Activated naive CD8-positive, alpha-beta T cell treated with anti-CD3 and anti-CD28 coated beads for 36 hours (primary cell): Measurements from ENCODE around the gene SLC12A1. TPM values are rescaled to one million over a fixed set of nuclear protein-coding genes. Genes with fewer than 3 reads are reported as not detected.

Experiments used
- DNase-seq: peaks from one replicate; pipeline ENCODE4 v3.0.0; 2021
- H3K27ac Mint-ChIP-seq: one replicate; pipeline ENCODE4 v1.8.0; 2022; ENCODE audit warnings: mild to moderate bottlenecking, moderate library complexity, mixed read lengths
- H3K27me3 Mint-ChIP-seq: one replicate; pipeline ENCODE4 v1.8.0; 2022; ENCODE audit warnings: mild to moderate bottlenecking, mixed read lengths
- H3K36me3 Mint-ChIP-seq: one replicate; pipeline ENCODE4 v1.8.0; 2021; ENCODE audit warnings: mild to moderate bottlenecking, mixed read lengths
- H3K4me1 Mint-ChIP-seq: one replicate; pipeline ENCODE4 v1.8.0; 2021; ENCODE audit warnings: mixed read lengths
- H3K4me3 Mint-ChIP-seq: one replicate; pipeline ENCODE4 v1.8.0; 2022; ENCODE audit warnings: mild to moderate bottlenecking, moderate library complexity, mixed read lengths
- H3K9me3 Mint-ChIP-seq: one replicate; pipeline ENCODE4 v1.8.0; 2022; ENCODE audit warnings: mixed read lengths
- total RNA-seq, 2 experiments: library from RNA; stranded (reverse); gene quantifications; one replicate each; pipeline ENCODE4 v1.2.3, GENCODE V29; 2021

SLC12A1 gene
- total RNA-seq = not detected

- no peaks in the 10 kb centered on the region for H3K36me3 Mint-ChIP-seq
- no peak within 1 kb of the TSS for H3K4me3 Mint-ChIP-seq
- H3K9me3 Mint-ChIP-seq = no peaks in the 10 kb centered on the region
- H3K27me3 Mint-ChIP-seq = peaks cover 18% of the 10 kb centered on the region
- DNase-seq = no peak
- no peak within 1 kb of the TSS for H3K27ac Mint-ChIP-seq
- H3K4me1 Mint-ChIP-seq = no peaks in the 10 kb centered on the region
Observed at GRCh38 chr15:48205981-48206380, at the start of gene SLC12A1. SLC12A1 (plus strand) TSS chr15:48206302; CDS start chr15:48207720, 1,418 bp downstream.

DNA sequence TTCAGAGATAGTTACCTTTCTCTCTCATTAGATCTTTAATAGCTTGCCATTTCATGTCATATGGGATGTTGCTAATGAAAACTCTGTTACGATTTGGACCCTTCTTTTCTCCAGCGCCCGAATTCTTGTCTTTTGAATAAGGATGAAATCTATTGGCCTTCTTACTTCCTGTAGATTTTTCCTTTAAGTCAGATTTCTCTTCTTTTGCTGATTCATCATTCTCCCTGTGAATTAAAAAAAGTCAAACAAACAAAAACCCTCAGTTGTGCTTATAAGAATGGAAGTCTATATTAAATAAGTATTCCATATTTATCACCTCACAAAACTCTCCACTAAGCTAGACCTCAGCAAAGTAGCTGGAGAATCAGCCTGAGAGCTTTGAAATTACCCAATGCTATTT lies 37.5 kb upstream of the SLC12A1 start:
- H3K27me3 Mint-ChIP-seq = no peaks in the 10 kb centered on the region

DNA sequence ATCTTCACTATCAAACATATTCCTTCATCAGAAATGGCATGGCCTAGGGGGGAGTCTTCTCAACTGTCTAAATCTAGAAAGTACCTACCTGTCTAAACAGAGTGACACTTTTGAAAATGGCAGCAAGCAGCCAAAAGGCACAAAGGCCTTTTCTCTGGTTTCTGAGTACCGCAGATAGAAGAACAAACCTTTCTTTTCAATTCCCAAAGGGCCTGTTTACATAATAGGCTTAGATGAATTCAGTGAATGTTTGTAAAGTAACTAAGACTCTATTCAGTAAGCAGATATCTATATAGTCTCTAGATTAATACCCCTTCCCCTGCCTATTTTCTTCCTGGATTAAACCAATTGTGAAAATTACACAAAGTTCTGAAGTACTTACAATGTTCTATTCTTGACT lies 35.1 kb upstream of the SLC12A1 start:
- no peak overlapping the region for H3K27ac Mint-ChIP-seq
- peaks cover 5% of the 10 kb centered on the region for H3K4me1 Mint-ChIP-seq
- peaks cover 35% of the 10 kb centered on the region for H3K36me3 Mint-ChIP-seq
- no peak for DNase-seq
- no peak overlapping the region for H3K4me3 Mint-ChIP-seq
- H3K9me3 Mint-ChIP-seq = peaks cover 6% of the 10 kb centered on the region
- H3K27me3 Mint-ChIP-seq = no peaks in the 10 kb centered on the region

More for the DNA sequence above, 37.5 kb upstream of the SLC12A1 start:
- H3K27ac Mint-ChIP-seq = no peak overlapping the region
- H3K36me3 Mint-ChIP-seq = peaks cover 24% of the 10 kb centered on the region
- DNase-seq = no peak
- H3K4me3 Mint-ChIP-seq = no peak overlapping the region
- peaks cover 6% of the 10 kb centered on the region for H3K9me3 Mint-ChIP-seq
- no peaks in the 10 kb centered on the region for H3K4me1 Mint-ChIP-seq

GRCh38 chr15:48175126-48175525 lies 31.0 kb upstream of the SLC12A1 start:
- no peak overlapping the region for H3K4me3 Mint-ChIP-seq
- H3K4me1 Mint-ChIP-seq = peaks cover 17% of the 10 kb centered on the region
- DNase-seq = no peak
- no peaks in the 10 kb centered on the region for H3K27me3 Mint-ChIP-seq
- peaks cover 6% of the 10 kb centered on the region for H3K9me3 Mint-ChIP-seq
- peaks cover 24% of the 10 kb centered on the region for H3K36me3 Mint-ChIP-seq
- no peak overlapping the region for H3K27ac Mint-ChIP-seq

DNA sequence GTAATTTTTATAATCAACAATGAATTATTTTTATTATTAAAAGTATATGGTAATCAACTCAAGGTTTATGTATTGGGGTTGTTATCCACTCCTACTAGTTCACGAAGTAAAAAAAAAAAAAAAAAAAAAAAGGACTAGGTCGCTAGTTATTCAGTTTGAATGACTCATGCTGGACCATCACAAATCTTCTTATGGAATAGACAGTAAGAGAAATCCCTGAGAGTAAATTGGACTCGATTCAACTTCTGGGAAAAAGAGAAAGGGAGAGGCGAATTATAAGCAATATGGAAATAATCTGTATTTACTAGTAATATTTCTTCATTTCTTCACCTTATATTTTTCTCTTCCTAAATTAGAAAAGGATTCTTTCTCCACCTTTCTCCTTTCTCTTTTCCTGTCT lies 30.0 kb upstream of the SLC12A1 start:
- no peak for DNase-seq
- Mint-ChIP-seq H3K4me1 (peaks cover 17% of the 10 kb centered on the region), H3K4me3 (no peak overlapping the region), H3K9me3 (peaks cover 6% of the 10 kb centered on the region), H3K27me3 (peaks cover 6% of the 10 kb centered on the region), H3K27ac (no peak overlapping the region), H3K36me3 (peaks cover 21% of the 10 kb centered on the region)

DNA sequence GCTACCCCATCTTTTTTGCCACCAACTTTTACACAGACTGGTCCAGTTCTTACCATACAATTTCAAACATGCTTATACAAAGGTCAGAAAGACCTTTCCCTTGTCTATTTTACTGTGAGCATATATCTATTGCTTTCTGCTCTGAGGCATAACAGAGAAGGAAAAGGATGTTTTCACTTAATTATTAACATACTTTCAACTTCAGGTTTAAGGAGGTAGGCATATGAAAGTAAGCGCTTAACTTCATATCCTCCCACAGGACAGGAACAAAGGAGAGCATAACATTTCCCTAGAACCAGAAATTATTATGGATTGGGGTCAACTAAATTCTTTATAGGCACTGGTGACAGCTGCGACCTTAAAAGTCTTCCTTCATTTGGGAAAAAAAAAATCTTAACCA lies 29.1 kb upstream of the SLC12A1 start:
- Mint-ChIP-seq H3K9me3 (peaks cover 6% of the 10 kb centered on the region), H3K36me3 (peaks cover 20% of the 10 kb centered on the region), H3K27ac (peak overlapping the region; percentile 85), H3K4me3 (peak overlapping the region; percentile 87), H3K27me3 (peaks cover 7% of the 10 kb centered on the region), H3K4me1 (peaks cover 17% of the 10 kb centered on the region)
- no peak for DNase-seq

GRCh38 chr15:48177383-48177765 lies 28.7 kb upstream of the SLC12A1 start:
- no peak for DNase-seq
- Mint-ChIP-seq H3K36me3 (peaks cover 20% of the 10 kb centered on the region), H3K27me3 (peaks cover 11% of the 10 kb centered on the region), H3K27ac (peak overlapping the region; percentile 85), H3K9me3 (peaks cover 4% of the 10 kb centered on the region), H3K4me3 (peak overlapping the region; percentile 87), H3K4me1 (peaks cover 17% of the 10 kb centered on the region)

GRCh38 chr15:48177766-48178647 lies 28.1 kb upstream of the SLC12A1 start, which contains the start of gene MYEF2:
MYEF2 (minus strand) TSS chr15:48178295; CDS start chr15:48178237, 58 bp downstream.
- peaks cover 3% of the 10 kb centered on the region for H3K9me3 Mint-ChIP-seq
- peak within 1 kb of the TSS; percentile 87 for H3K4me3 Mint-ChIP-seq
- H3K36me3 Mint-ChIP-seq = peaks cover 18% of the 10 kb centered on the region
- peaks cover 17% of the 10 kb centered on the region for H3K4me1 Mint-ChIP-seq
- DNase-seq = peak; percentile 77
- peaks cover 11% of the 10 kb centered on the region for H3K27me3 Mint-ChIP-seq
- H3K27ac Mint-ChIP-seq = peak within 1 kb of the TSS; percentile 85

GRCh38 chr15:48178648-48178931 lies 27.5 kb upstream of the SLC12A1 start:
- Mint-ChIP-seq H3K27ac (no peak overlapping the region), H3K9me3 (peaks cover under 1% of the 10 kb centered on the region), H3K27me3 (peaks cover 11% of the 10 kb centered on the region), H3K36me3 (peaks cover 14% of the 10 kb centered on the region), H3K4me3 (peak overlapping the region; percentile 22), H3K4me1 (peaks cover 17% of the 10 kb centered on the region)
- DNase-seq = no peak

DNA sequence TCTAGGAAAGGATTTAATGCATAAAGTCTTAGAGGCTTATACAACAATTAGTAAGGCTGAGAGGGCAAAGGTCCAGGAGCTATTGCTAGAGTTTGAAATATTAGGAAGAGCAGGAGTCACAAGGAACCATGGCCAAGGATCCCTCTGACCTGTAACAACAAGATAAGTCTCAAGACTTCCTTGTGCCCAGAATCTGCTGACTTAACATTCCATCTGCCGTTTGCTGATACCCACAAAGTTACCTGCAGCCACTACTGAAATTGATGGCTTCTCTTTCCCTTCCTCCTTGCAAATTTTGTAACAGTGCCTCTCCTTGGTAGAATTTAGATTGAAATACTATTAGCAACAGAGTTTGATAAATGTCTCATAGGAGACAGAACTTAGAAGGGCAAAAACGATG lies 23.4 kb upstream of the SLC12A1 start:
- Mint-ChIP-seq H3K36me3 (no peaks in the 10 kb centered on the region), H3K4me3 (no peak overlapping the region), H3K4me1 (no peaks in the 10 kb centered on the region), H3K9me3 (no peaks in the 10 kb centered on the region), H3K27ac (no peak overlapping the region), H3K27me3 (peaks cover 35% of the 10 kb centered on the region)
- DNase-seq = no peak

DNA sequence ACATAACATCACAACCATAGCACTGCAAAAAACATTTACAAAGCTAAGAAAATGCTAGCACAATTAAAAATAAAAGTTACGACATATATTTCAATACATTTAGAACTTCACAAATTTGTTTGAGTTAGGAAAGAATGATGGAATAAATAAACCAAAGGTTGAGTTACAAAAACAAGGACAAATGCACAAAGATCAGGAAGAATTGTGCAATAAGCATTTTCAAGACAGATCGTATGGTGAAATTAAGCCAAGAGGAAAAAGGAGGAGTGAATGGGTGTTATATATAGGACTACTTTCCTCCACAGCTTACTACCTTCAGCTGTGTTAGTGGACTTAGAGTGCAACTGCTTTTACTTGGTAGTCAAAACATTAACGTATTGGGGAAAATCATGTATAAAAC lies 20.6 kb upstream of the SLC12A1 start:
- no peak for DNase-seq
- H3K4me1 Mint-ChIP-seq = no peaks in the 10 kb centered on the region
- H3K27me3 Mint-ChIP-seq = peaks cover 48% of the 10 kb centered on the region
- no peaks in the 10 kb centered on the region for H3K9me3 Mint-ChIP-seq
- H3K4me3 Mint-ChIP-seq = no peak overlapping the region
- no peak overlapping the region for H3K27ac Mint-ChIP-seq
- H3K36me3 Mint-ChIP-seq = no peaks in the 10 kb centered on the region

DNA sequence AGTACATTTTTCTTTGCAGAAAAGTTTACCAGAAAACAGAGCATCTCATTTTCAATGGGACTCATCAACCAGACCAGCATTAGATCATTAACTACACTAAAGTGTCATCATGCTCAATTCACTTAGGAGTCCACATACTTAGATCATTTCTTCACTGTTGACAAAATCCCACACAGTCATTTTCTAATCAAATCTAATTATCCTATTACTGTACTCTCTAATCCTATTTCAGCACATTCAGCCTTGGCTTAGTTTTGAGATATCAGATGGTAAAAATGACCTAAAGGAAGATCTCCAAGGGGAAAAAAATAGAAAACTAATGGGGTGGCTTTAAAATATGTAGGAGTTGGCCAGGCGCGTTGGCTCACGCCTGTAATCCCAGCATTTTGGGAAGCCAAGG lies 19.8 kb upstream of the SLC12A1 start:
- Mint-ChIP-seq H3K4me1 (peaks cover under 1% of the 10 kb centered on the region), H3K36me3 (no peaks in the 10 kb centered on the region), H3K27me3 (peaks cover 52% of the 10 kb centered on the region), H3K27ac (no peak overlapping the region), H3K4me3 (no peak overlapping the region), H3K9me3 (peaks cover under 1% of the 10 kb centered on the region)
- DNase-seq = no peak

DNA sequence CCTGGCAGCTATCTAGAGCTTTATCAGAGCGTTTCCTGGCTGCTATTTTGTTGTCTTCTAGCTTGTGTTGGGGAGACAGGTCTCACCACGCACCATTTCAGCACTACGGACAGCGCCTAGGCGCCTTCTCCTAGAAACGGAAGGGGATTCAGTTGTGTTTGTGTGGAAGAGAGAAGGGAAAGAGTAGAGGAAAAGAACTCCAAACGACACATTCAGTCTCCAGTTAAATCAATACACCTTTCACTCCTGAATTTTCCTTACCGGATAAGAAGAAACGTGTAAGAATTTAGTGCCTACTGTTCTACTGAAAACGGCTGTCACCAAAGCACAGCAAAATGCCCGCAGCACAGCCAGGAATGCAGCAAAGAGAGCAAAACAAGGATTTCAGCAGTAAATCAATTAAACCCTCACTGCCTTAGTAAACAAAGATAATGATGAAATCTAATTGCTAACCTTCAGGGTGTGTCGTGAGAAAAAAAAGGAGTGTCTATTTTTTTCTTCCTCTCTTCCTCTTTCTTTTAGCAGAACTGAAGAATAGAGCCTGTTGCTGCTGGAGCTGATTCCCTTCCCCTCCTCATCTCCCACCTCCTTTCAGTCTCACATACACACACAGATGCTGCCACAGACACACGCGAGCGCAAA lies 15.0 kb upstream of the SLC12A1 start:
- peaks cover 3% of the 10 kb centered on the region for H3K9me3 Mint-ChIP-seq
- no peaks in the 10 kb centered on the region for H3K36me3 Mint-ChIP-seq
- H3K27me3 Mint-ChIP-seq = peaks cover 62% of the 10 kb centered on the region
- H3K4me3 Mint-ChIP-seq = no peak overlapping the region
- H3K4me1 Mint-ChIP-seq = peaks cover 4% of the 10 kb centered on the region
- DNase-seq = peak; percentile 30
- no peak overlapping the region for H3K27ac Mint-ChIP-seq

- Mint-ChIP-seq H3K4me3 (no peak within 1 kb of the TSS), H3K36me3 (no peaks in the 10 kb centered on the region), H3K27me3 (peaks cover 61% of the 10 kb centered on the region), H3K9me3 (peaks cover 3% of the 10 kb centered on the region), H3K4me1 (peaks cover 4% of the 10 kb centered on the region), H3K27ac (no peak within 1 kb of the TSS)
- DNase-seq = no peak
Observed at GRCh38 chr15:48191574-48192225, 14.4 kb upstream of the SLC12A1 start, which contains the start of gene CTXN2. CTXN2 (plus strand) TSS chr15:48191665; CDS start chr15:48201301, 9,636 bp downstream.

- no peaks in the 10 kb centered on the region for H3K36me3 Mint-ChIP-seq
- no peaks in the 10 kb centered on the region for H3K9me3 Mint-ChIP-seq
- H3K4me3 Mint-ChIP-seq = no peak overlapping the region
- no peak overlapping the region for H3K27ac Mint-ChIP-seq
- peaks cover 24% of the 10 kb centered on the region for H3K27me3 Mint-ChIP-seq
- no peaks in the 10 kb centered on the region for H3K4me1 Mint-ChIP-seq
- DNase-seq = no peak
Observed at GRCh38 chr15:48202068-48202467, 4.0 kb upstream of the SLC12A1 start.
